Adipose tissue (tissue), 3 donors: ENCODE results near the gene ETFBKMT. TPM values are rescaled to one million over a fixed set of nuclear protein-coding genes. Genes with fewer than 3 reads are reported as not detected.
"Not testable (repeated sequence)": the region's sequence is repeated elsewhere in the genome, so short reads cannot be mapped to it uniquely, and the experiment has no call there.

Experiments used
- H3K27ac ChIP-seq: one replicate; pipeline ENCODE4 v1.5.1; 2013; ENCODE audit warnings: low read depth, low read length
- WGBS, 3 donors: extraction: QIAGEN DNeasy Blood & Tissue Kit; methylation state at CpG; one replicate each; pipeline ENCODE4 v1.1.7; 2013; 5-methylcytosine and 5-hydroxymethylcytosine counted together
- polyA plus RNA-seq, 3 donors: library from polyadenylated mRNA; stranded (reverse); fragments of 200-250 nt; gene quantifications; one replicate each; pipeline ENCODE4 v1.2.3, GENCODE V29; 2013
- donor health status: healthy with polysubstance abuse.
- donor health status: Bipolar disorder and iron deficiency.
- donor health status: healthy.

The ETFBKMT gene
- polyA plus RNA-seq, 3 donors: 1.0 to 3.4 (median 2.1) TPM

- WGBS, 3 donors: 76 to 85% (median 79%) methylated on average over 3 of the region's 3 CpGs
- no peak overlapping the region for H3K27ac ChIP-seq
Observed at GRCh38 chr12:31710021-31710818, 50.7 kb downstream of the ETFBKMT start.

DNA sequence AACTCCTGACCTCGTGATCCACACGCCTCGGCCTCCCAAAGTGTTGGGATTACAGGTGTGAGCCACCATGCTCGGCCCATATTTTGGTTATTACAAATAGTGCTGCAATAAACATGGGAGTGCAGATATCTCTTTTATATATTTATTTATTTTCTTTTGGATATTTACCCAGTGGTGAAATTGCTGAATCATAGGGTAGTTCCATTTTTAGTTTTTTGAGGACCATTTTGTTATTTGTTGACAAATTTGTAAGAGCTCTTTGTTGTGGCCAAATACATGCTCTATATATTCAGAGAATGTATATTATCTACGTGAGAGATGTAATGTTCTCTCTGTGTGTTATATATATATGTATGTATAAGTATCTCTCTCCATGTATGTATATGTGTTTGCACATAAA lies 53.4 kb downstream of the ETFBKMT start:
- H3K27ac ChIP-seq: no peak overlapping the region
- 95 to 99% (median 97%) methylated on average over 5 of the region's 5 CpGs for WGBS, 3 donors

- WGBS, 3 donors: 90 to 95% (median 93%) methylated on average over 3 of the region's 3 CpGs
- no peak overlapping the region for H3K27ac ChIP-seq
Observed at GRCh38 chr12:31714406-31715271, 55.2 kb downstream of the ETFBKMT start.

- no peak overlapping the region for H3K27ac ChIP-seq
Observed at GRCh38 chr12:31715283-31715825, 55.9 kb downstream of the ETFBKMT start.

GRCh38 chr12:31716998-31717397 lies 57.5 kb downstream of the ETFBKMT start:
- not testable (repeated sequence) for H3K27ac ChIP-seq
- 97 to 99% (median 98%) methylated on average over 4 of the region's 4 CpGs for whole genome bisulfite sequencing, 3 donors

More at GRCh38 chr12:31715283-31715825, 55.9 kb downstream of the ETFBKMT start:
- 51 to 58% (median 53%) methylated on average over 5 of the region's 5 CpGs for WGBS, 3 donors

- WGBS, 3 donors: 96 to 97% (median 96%) methylated on average over 15 of the region's 15 CpGs
- not testable (repeated sequence) for H3K27ac ChIP-seq
Observed at GRCh38 chr12:31718542-31719198, 59.2 kb downstream of the ETFBKMT start.

- H3K27ac ChIP-seq: no peak overlapping the region
- WGBS, 3 donors: 95 to 96% (median 96%) methylated on average over 2 of the region's 2 CpGs
Observed at GRCh38 chr12:31722580-31722979, 63.1 kb downstream of the ETFBKMT start.

Other genes starting within 250 kb of the ETFBKMT start
- 1 to 10 TPM; 2.4 to 4.9 (median 3.3) TPM for gene DENND5B, start 68.6 kb upstream of the ETFBKMT start, polyA plus RNA-seq
- 1 to 10 TPM; 5.1 to 6.4 (median 5.5) TPM for gene AMN1, start 69.3 kb downstream of the ETFBKMT start, polyA plus RNA-seq